ENCODE data around the gene MED13L. TPM values are rescaled to one million over a fixed set of nuclear protein-coding genes. Genes with fewer than 3 reads are reported as not detected.

MED13L gene
- total and polyA plus RNA-seq, 2 of the 4 experiments (the other 2 are of a cell fraction): 17.9 to 49.1 TPM

DNA sequence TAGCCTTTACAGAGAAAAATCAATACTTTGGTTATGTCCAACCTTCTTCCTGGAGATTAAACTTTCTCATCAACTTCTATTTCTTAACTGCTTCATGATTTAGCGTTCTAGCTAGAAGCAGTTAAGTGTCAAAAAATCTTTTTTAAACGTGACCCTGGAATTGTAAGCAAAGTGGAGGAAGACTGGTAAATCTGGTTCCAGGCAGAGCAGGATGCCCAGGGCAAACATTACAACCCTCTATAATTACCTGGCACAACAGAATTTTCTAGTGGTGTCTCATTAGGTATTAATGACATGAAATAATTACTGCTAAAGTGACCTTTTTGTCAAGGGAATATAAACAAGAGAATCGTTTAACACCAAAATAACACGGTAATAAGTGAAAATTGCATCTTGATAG lies 320.8 kb downstream of the MED13L start:
- Histone ChIP-seq H3K36me3 (ENCODE audit: control insufficient read depth, insufficient read depth, low read length) (peaks cover 17% of the 10 kb centered on the region), H3K27me3 (ENCODE audit: control insufficient read depth, insufficient read depth, low read length) (no peaks in the 10 kb centered on the region), H3K4ac (ENCODE audit: low read depth, low read length) (no peak overlapping the region), H4K5ac (ENCODE audit: low read depth, low read length) (no peak overlapping the region), H2AFZ (replicated peaks; ENCODE audit: low read length, poor library complexity) (no peak overlapping the region), H4K20me1 (ENCODE audit: insufficient read depth, low read length) (no peaks in the 10 kb centered on the region), H3K9me3 (ENCODE audit: control insufficient read depth, insufficient read depth, low read length) (no peaks in the 10 kb centered on the region), H3K27ac (ENCODE audit: insufficient read depth, low read length) (no peak overlapping the region), H3K4me1 (ENCODE audit: control insufficient read depth, insufficient read depth, low read length) (no peaks in the 10 kb centered on the region), H3K4me2 (ENCODE audit: low read depth, low read length) (no peak overlapping the region), H3K9me1 (ENCODE audit: insufficient read depth, low read length) (peaks cover 16% of the 10 kb centered on the region), H2BK15ac (ENCODE audit: low read depth, low read length) (no peak overlapping the region), H4K8ac (ENCODE audit: low read depth in 2 of 2, low read length in 2 of 2) (no peak overlapping the region), H4K91ac (ENCODE audit: insufficient read depth, low read depth, low read length) (no peak overlapping the region), H3K23ac (ENCODE audit: low read depth, low read length) (no peak overlapping the region), H2BK5ac (ENCODE audit: low read depth, low read length, poor library complexity, severe bottlenecking) (no peak overlapping the region), H3K4me3 (ENCODE audit: insufficient read depth, low read depth, low read length) (no peak overlapping the region), H3K18ac (ENCODE audit: low read depth, low read length) (no peak overlapping the region), H3K79me1 (ENCODE audit: low read depth in 1 of 2, low read length in 2 of 2) (peaks cover 8 to 22% of the 10 kb centered on the region in 2 experiments), H3K56ac (ENCODE audit: extremely low read depth, insufficient read depth, low read length) (no peak overlapping the region), H3K14ac (replicated peaks; ENCODE audit: low read depth, low read length) (no peak overlapping the region), H2AK5ac (ENCODE audit: low read depth, low read length) (no peak overlapping the region), H2BK120ac (ENCODE audit: low read depth, low read length) (no peak overlapping the region), H2AK9ac (replicated peaks; ENCODE audit: low read depth, low read length, poor library complexity) (no peak overlapping the region), H2BK20ac (ENCODE audit: low read depth, low read length) (no peak overlapping the region), H3K9ac (ENCODE audit: low read depth, low read length) (no peak overlapping the region)
- WGBS, 2 experiments (ENCODE audit: extremely low coverage in 2 of 2, insufficient read length in 1 of 2): 83% methylated on average over 2 of the region's 4 CpGs; no CpG with 5 or more reads in 1 of the 2 experiments
- in situ Hi-C loops (cut with MboI; ENCODE audit: low sequenced_read_pairs) (no loop called here), dilution Hi-C loops (cut with HindIII; ENCODE audit: low sequenced_read_pairs, unreplicated experiment) (no loop called here), intact Hi-C loops (cut with micrococcal nuclease) (no loop called here)
- no peak for ATAC-seq (ENCODE audit: low read depth)
- BruUV-seq (replicated peaks): no TSS peak
- no peak for TF ChIP-seq FOS (IDR thresholded peaks at IDR 0.05; ENCODE audit: low read depth, low read length)
- TF ChIP-seq MXI1 (IDR thresholded peaks at IDR 0.05; ENCODE audit: borderline replicate concordance, low read depth, low read length): no peak
- TF ChIP-seq RCOR1 (IDR thresholded peaks at IDR 0.05; ENCODE audit: insufficient replicate concordance, low read length): no peak
- no peak for TF ChIP-seq MAFK (IDR thresholded peaks at IDR 0.05; ENCODE audit: low read depth, low read length)
- TF ChIP-seq POLR2A (IDR thresholded peaks at IDR 0.05; ENCODE audit: low read depth, low read length): no peak
- TF ChIP-seq CHD1 (IDR thresholded peaks at IDR 0.05; ENCODE audit: low read depth, low read length): no peak
- TF ChIP-seq, protein P1, sequence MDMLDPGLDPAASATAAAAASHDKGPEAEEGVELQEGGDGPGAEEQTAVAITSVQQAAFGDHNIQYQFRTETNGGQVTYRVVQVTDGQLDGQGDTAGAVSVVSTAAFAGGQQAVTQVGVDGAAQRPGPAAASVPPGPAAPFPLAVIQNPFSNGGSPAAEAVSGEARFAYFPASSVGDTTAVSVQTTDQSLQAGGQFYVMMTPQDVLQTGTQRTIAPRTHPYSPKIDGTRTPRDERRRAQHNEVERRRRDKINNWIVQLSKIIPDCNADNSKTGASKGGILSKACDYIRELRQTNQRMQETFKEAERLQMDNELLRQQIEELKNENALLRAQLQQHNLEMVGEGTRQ (IDR thresholded peaks at IDR 0.05; ENCODE audit: low read depth, low read length): no peak
- TF ChIP-seq RFX5 (IDR thresholded peaks at IDR 0.05; ENCODE audit: low read depth, low read length): no peak
- no peak for TF ChIP-seq CEBPB (IDR thresholded peaks at IDR 0.05; ENCODE audit: low read depth, low read length)
- no peak for TF ChIP-seq SMC3 (IDR thresholded peaks at IDR 0.05; ENCODE audit: low read depth, low read length)
- TF ChIP-seq NFE2L2 (IDR thresholded peaks at IDR 0.05; ENCODE audit: low read depth, low read length): no peak
- no peak for TF ChIP-seq BHLHE40 (IDR thresholded peaks at IDR 0.05; ENCODE audit: low read depth, low read length)
- POLR2A ChIA-PET (ENCODE audit: unreplicated experiment): no interaction called here
- DNase-seq: no peak
- CTCF ChIA-PET: interaction anchor here (0.6 kb wide), 1 partner anchor 729 kb away, joined by 3 read pairs; no protein-coding TSS in a partner anchor
